GM19238 (cell line): ENCODE data around the gene TKT.

ENCODE experiments used
- DNase-seq: peaks from one replicate; pipeline ENCODE4 v3.0.0; 2011; ENCODE audit warnings: low spot score; ENCODE audit not compliant: insufficient read length

Gene TKT

DNA sequence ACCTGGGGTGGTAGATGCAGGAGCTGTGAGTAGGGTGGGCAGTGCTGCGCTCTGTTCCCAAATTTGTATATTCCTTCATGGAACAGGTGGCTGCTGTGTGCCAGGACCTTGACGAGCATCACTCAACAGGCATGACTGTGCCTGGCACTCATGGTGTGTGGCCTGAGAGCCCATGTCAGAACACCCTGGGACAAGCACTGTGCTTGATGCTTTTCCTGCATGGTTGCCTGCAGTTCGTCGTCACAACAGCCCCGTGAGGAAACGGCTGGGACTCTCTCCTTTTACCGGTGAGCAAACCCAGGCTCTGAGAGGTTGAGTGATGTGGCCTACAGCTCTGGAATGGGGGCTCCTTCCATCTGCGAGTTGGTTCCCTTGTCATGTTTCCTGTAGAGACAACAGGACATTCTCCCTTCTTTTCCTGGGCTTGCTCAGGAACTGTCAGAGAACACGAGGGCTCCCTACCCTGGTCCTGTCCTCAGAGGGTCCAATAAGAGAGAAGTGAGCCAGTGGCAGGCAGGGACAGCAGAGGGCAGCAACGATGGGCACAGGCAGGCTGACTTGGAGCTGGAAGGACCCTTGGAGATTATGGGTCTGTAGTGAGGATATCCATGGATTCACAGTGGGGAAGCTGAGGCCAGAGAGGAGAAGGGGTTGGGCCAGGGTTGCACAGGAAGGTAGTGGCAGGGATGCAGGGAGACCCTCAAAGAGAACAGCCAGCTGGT is 57.4 kb downstream of the TKT start:
- no peak for DNase-seq

DNA sequence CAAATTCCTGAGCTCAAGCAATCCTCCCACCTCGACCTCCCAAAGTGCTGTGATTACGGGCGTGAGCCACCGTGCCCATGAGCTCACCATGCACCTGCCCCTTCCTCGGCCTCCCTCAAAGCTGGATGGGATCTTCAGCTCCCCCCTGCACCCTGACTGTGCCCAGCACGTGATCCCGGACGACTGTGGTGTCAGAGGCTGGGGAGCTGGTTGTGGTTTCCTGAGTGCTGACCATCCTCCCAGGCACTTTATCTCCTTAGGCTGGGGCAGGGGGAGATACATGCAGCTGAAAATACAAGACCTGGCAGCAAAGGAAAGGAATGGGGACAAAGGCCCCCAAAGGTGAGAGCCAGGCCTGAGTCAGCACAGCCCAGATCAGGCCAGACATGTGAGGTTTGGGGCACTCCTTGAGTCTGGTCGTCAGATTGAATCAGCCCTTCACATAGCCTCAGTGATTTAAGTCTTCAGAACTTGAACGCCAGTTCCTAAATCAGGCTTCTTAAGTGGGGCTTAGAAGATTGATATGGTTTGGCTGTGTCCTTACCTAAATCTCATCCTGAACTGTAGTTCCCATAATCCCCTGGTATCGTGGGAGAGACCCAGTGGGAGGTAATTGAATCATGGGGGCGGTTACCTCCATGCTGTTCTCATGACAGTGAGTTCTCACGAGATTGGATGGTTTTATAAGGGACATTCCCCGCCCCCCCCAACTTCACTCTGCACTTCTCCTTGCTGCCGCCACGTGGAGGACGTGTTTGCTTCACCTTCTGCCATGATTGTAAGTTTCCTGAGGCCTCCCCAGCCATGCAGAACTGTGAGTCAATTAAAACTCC is 59.0 kb downstream of the TKT start:
- no peak for DNase-seq

DNA sequence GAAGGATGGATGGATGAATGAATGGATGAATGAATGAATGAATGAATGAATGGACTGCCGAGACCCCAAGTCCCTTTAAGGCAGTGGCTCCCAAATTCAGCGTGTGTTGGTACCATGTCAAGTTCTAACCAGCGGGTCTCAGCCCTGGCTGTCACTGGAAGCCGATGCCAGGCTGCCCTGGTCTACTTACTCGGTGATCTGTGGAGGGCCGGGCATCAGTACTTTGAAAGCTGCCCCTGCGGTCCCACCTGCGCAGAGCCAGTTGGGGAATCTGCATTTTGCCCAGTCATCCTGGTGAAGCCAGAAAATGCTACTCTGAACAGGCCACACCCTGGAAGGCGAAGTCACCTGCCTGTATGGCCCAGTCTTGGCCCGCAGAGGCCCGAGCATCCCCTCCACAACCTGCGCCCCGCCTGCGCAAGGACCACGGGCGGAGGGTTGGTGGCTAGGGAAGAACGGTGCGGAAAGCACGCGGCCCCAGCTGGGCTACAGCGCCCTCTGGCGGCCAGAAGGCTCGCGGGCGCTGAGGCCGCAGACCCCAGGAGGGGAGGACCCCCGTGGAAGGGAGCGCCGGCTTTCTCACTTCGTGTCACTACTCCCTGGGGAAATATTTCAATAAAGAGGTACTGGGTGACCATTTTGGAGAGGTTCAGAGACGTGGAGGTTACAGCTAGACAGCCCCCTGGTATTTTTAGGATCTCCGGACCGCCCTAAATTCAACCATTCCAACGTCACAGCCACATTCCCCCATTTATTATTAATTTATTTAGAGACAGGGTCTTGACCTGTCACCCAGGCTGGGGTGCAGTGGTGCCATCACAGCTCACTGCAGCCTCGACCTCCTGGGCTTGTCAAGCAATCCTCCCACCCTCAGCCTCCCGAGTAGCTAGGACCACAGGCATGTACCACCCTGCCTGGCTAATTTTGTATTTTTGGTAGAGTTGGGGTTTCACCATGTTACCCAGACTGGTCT is 59.9 kb downstream of the TKT start:
- DNase-seq: peak; percentile 74

DNA sequence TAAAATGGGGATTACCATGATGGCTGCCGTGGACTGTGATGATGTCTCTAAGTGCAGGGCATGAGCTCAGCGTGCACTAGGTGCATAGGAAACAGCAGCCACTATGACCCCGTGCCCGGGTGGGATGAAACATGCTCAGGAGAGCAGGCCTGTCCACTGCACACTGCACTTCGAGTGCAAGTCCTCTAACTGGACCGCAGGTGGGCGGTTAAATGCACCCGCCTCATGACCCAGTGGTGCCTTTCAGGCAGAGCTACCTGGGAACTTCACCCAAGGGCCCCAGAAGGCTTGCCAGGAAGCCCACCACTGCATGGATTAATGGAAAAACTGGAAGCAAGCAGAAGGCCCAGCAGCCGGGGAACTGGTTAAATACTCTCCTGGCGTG is 60.8 kb downstream of the TKT start:
- DNase-seq: no peak

DNA sequence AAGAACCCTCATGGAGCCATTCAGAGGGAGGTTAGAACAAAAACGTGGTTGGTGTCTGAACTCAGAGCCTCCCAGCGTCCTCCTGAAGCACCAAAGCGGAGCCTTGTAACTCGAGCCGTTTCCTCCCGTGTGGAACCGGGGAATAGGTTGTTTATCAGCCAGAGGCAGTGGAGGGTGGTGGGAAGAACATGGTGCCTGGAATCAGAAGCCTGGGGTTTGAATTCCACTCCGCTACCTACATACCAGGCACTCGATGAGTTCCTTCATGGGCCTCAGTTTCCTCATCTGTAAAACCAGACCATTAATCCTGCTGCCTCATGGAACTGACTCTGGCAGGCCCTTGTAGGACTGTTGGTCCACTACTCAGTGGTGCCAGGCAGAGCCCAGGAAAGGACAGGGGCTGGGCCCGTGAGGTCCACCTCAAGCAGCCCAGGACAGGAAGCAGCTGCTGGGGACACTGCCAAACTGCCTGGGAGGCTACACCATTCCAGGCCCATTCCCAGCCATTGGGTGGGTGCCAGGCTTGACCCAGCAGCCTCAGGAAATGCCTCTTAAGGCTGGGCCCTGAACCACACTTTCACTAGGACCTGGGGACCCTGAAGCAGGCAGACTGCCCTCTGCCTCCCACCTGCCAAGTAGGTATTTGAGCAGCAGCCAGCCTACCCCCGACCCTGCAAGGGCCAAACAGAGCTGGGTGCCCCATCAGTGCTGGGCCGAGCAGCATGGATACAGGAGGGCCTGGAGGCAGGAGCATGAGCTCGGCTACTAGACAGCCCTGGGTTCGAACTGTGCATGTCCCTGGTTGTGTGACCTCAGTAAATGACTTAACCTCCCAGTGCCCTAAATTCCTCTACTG is 61.4 kb downstream of the TKT start:
- no peak for DNase-seq

DNA sequence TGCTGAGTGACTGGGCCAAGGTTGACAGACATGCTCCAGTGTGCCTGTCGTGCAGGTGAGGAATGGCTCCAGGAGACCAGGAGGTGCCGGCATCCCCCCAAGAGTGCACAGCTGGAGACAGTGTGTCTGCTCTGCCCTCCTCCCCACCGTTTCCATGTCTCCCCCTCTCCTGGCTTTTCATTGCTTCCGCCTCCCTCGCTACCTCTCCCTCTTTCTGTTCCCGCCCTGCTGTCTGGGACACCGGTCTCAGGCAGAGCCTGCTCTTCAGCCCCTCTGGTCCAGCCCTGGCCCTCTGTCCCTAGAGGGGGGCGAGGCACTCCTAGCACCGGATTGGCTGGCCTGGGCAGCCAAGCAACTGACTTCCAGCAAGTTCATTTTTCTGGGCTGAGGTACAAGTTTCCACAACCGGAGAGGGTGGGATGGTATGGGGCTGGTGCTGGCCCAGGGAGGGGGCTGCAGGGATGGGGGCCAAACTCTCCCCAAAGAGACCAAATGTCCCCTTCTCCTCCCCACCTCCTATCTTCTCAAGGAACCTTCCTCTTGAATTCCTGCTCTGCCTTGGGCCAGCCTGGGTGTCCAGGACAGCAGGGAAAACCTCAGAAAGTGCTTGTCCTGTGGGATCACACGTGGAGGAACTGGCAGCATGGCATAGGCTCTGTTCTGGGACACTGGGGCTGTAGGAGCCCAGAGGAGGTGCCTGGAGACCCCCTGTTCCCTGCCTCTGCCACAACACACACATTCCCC is 62.2 kb downstream of the TKT start:
- DNase-seq: no peak

DNA sequence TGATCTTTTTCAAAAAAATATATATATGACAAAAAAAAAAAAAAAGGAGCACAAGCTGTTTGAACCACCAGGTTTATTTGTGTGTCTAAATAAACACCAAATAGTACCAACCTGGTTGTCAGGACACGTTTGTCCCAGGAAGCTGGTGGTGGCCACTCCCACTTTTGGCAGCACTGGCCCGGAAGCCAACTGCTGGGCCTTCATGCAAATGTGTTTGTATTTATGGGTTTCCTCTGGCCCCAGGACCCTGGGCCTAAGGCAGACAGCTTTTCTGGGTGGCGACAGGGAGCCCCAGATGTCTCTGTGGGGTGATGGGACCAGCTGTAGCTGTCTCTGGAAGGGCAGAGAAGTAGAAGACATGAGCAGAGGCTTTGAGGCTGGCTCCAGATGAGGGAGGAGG is 63.2 kb downstream of the TKT start:
- no peak for DNase-seq

DNA sequence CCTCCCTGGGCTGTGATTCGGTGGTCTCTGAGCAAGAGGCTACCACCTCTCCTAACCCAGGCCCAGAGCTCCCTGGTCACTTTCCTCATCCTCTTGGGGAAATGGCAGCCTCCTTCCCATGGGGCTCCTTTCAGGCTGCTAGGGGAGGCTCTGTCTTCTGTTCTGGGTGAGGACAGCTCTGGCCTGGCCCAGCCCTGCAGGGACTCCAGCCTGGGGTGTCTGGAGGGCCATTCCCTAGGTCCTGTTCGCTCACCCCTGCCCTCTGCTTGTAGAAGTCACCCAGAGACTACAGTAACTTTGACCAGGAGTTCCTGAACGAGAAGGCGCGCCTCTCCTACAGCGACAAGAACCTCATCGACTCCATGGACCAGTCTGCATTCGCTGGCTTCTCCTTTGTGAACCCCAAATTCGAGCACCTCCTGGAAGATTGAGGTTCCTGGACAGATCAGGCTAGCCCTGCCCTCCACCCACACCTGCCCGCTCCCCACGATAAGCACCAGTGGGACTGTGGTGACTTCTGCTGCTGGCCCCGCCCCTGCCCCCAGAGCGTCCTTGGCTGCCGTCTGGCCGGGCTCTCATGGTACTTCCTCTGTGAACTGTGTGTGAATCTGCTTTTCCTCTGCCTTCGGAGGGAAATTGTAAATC is 63.9 kb downstream of the TKT start:
- no peak for DNase-seq

DNA sequence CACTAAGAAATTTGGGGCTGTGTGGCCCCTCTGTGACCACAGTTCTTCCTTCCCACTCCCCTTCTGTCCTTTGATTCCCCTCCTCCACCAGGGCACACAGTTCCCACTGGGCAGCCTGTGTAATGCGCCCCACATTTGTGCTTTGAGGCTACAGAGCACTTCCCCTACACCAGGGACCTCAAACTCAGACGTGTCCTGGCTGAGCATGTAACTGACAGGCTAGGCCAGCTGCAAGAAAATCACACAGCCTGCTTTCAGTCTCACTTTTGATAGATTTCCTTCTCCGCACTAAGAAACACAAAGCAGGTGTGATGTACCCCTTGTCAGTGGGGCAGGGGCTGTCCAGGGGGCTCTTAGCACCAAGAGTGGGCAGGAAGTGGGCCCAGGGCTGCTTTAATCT is 65.2 kb downstream of the TKT start:
- no peak for DNase-seq

DNA sequence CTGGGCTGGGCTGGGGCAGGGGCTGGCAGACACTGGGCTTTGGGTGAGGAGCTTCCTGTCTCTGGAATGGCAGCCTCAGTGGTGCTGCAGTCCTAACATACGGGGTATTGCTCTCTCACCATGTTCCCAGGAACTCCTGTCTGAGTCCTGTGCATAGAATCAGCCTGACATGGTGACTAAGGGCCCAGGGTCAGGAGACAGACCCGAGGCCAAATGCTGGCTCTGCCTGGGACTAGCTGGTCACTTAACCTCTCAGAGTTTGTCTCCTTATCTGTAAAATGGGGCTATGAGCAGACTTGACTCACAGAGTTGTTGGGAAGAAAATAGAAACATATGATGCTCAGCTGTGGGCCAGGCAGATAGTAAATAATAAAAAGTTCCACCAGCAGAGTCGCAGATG is 66.5 kb downstream of the TKT start:
- DNase-seq: no peak

DNA sequence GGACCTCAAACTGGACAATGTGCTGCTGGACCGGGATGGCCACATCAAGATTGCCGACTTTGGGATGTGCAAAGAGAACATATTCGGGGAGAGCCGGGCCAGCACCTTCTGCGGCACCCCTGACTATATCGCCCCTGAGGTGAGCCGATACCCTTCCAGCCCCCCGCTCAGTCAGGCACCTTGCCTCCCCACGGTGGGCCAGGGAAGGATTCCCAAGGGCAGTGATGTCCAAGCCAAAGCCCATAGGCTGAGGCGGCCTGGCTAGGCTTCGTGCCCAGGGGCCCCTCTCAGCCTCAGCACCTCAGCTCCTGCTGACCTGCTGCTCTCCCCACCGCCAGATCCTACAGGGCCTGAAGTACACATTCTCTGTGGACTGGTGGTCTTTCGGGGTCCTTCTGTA is 67.1 kb downstream of the TKT start:
- no peak for DNase-seq

DNA sequence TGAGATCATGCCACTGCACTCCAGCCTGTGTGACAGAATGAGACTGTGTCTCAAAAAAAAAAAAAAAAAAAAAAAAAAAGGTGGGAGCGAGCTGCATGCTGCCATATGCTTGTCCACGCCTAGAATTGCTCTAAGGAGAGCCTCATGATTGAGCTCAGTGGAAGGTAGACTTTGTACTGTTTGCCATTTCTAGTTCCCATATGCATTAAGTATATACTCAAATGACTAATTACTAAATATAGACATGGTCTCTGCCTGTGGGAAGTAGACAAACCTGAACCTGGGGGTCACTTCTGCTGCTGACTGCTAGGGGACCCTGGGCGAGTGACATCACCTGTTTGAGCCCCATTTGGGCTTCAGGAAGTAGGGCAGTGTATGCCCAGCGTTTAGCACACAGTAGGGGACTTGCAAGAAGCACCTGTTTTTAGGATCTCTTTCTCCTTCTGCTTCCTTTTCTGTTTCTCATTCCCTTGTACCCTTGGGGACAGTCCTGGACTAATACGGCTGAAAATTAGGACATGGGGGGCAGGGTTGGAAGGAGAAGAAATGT is 67.6 kb downstream of the TKT start:
- DNase-seq: no peak

DNA sequence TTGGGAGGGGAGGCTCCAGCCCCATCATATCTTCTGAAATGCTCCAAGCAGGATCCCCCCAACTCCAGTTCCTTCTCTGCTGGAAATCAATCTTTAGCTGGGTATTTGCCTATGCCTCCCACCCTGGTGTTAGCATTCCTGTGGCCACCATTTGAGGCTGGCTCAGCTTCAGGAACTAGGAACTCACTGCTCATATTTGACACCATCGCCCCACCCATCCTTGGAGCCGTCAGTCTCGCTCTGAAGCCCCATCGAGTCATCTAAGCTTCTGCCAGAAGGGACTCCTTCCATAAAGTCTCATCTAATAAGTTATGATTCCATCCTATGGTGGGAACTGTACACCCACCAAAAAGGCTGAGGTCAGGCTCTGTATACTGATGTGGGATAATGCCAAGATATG is 68.4 kb downstream of the TKT start:
- no peak for DNase-seq

DNA sequence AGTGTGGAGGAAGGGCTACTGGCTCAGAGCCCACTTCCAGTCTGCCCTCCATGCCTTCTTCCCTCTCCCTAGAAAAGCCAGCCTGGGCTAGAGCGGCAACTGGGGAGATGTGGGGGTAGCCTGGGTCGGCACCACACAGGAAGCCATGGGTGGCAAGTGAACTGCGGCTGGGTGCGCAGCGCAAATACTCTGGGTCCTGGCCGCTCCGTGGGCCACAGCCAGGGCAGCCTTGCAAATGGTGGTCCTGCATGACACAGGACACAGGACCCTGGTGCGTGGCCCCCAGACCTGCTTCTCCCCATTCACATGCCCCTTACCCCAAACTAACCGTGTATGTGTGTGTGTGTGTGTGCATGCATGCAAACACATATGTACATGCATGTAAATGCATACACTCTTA is 69.1 kb downstream of the TKT start:
- no peak for DNase-seq

DNA sequence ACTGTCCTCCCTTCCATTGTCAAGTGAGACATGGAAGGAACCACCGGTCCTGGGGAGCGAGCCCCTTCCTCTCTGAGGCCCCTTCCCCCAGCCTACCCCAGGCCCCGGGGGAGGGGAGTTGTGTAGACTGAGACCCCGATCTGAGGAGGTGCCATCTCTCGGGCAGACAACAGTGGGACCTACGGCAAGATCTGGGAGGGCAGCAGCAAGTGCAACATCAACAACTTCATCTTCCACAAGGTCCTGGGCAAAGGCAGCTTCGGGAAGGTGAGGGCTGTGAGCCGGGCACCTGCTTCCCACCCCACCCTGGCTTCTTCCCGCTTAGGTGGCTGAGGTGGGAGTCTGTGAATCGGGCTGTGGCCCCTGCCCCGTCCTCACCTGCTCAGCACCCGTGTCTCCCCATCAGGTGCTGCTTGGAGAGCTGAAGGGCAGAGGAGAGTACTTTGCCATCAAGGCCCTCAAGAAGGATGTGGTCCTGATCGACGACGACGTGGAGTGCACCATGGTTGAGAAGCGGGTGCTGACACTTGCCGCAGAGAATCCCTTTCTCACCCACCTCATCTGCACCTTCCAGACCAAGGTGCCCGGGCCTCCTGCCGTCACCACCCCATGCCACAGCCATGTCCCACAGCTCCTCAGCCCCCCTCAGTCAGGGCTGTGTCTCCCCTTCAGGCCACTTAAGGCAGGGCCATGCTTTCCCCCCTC is 69.9 kb downstream of the TKT start:
- DNase-seq: no peak

DNA sequence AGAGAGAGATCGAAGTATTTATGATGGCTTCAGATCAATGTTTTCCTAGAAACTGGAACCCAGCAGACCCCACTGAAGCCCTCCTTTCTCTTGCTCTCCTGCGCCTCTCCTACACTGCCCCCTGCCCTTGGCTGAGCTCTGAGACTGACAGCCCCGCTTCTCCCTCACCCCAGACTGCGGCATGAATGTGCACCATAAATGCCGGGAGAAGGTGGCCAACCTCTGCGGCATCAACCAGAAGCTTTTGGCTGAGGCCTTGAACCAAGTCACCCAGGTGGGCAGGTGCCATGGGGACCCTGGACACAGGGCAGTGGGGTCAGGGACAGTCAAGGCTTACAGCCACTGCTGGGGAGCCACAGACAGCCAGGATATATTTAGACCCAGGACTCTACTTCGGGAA is 71.1 kb downstream of the TKT start:
- DNase-seq: no peak

DNA sequence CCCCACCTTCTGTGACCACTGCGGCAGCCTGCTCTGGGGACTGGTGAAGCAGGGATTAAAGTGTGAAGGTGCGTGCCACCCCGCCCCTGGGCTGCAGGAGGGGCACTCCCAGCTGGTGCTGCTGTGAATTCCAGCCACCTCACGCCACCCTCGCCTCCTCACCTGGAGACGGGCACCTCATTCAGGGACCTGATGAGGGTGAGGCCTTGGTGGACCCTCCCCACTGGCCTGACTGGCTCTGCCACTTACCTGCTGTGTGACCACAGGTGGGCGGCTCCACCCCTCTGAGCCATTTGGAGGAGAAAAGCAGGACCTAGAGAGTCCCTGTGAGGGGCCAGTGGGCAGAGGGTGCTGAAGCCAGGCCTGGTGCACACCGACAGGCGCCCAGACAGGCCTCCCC is 72.3 kb downstream of the TKT start:
- DNase-seq: no peak

DNA sequence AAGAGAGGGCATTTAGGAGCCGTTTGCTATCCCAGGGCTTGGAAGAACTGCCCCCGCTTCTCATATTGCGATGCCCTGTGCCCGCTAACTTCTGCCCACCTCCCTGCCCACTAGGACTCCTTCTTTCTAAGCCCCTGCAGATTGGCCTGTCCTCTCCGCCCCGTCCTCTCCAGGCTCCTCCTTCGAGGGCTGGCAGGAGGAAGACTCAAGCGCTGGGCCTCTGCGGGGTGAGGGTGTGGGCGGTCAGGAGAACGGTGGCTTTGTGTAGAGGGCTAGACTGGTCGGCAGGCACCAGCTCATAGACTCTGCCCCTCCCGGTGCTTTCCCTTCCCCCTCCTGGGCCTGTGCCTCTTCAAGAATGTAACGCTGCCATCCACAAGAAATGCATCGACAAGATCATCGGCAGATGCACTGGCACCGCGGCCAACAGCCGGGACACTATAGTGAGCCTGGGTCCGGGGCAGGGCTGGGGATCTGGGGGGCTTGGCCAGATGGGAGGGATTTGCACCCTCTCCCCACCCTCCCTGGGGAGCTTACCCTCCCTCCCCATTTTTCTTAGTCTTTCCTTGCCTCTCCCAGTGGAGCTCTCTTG is 73.0 kb downstream of the TKT start:
- DNase-seq: no peak
